IPS-18a (cell line): ENCODE results near the gene ASB15.
A peak's percentile ranks its signal among the peaks of the same experiment; 100 is the strongest.

Source experiments
- H3K27ac ChIP-seq: one replicate; pipeline ENCODE4 v1.5.1; 2013; ENCODE audit warnings: low read length
- H3K27me3 ChIP-seq: one replicate; pipeline ENCODE4 v1.6.1; 2013; ENCODE audit warnings: mild to moderate bottlenecking, low read length; ENCODE audit not compliant: control insufficient read depth, insufficient read depth
- H3K36me3 ChIP-seq: one replicate; pipeline ENCODE4 v1.6.1; 2013; ENCODE audit warnings: low read depth, low read length; ENCODE audit not compliant: control insufficient read depth
- H3K4me1 ChIP-seq: one replicate; pipeline ENCODE4 v1.6.1; 2013; ENCODE audit warnings: low read depth, low read length; ENCODE audit not compliant: control insufficient read depth
- H3K4me3 ChIP-seq: one replicate; pipeline ENCODE4 v1.5.1; 2013; ENCODE audit warnings: low read length
- H3K9ac ChIP-seq: one replicate; pipeline ENCODE4 v1.6.1; 2013; ENCODE audit warnings: mild to moderate bottlenecking, low read length, moderate library complexity
- H3K9me3 ChIP-seq: one replicate; pipeline ENCODE4 v1.6.1; 2013; ENCODE audit warnings: low read depth, low read length; ENCODE audit not compliant: control insufficient read depth

The ASB15 gene

DNA sequence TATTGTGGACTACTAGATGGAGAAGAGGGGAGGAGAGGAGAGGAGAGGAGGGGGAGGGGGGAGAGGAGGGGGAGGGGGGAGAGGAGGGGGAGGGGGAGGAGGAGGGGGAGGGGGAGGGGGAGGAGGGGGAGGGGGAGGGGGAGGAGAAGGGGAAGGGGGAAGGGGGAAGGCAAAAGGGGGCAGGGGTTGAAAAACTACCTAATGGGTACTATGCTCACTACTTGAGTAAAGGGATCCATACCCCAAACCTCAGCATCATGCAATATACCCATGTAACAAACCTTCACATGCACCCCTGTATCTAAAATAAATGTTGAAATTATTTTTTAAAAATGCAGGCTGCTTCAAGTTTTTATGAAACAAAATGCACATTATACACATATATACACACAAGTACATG, 39.0 kb downstream of the ASB15 start:
- H3K27me3 ChIP-seq: no peaks in the 10 kb centered on the region
- H3K36me3 ChIP-seq: no peaks in the 10 kb centered on the region
- H3K9me3 ChIP-seq: no peaks in the 10 kb centered on the region
- no peak overlapping the region for H3K27ac ChIP-seq
- H3K9ac ChIP-seq: no peak overlapping the region
- no peak overlapping the region for H3K4me3 ChIP-seq
- peaks cover 16% of the 10 kb centered on the region for H3K4me1 ChIP-seq

DNA sequence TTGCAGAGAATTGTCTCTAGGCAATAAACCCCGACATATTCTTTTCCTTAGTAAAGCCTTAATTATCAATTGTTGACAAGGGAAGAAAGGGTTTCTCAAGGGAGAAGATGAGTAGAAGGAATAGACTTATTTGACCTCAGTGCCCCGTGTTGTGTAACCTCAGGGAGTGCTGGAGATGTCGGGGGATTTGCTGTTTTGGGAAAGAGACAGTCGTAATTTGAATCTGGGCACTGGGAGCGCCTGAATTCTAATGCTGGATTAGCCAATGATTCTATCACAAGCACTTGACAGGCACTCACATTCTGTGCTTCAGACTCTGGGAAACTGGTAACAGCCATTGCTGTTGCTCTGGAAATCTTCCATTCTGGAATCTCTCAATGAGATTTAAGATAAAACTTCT, 40.3 kb downstream of the ASB15 start:
- H3K36me3 ChIP-seq: no peaks in the 10 kb centered on the region
- no peak overlapping the region for H3K27ac ChIP-seq
- peaks cover 19% of the 10 kb centered on the region for H3K4me1 ChIP-seq
- no peak overlapping the region for H3K9ac ChIP-seq
- no peak overlapping the region for H3K4me3 ChIP-seq
- H3K9me3 ChIP-seq: no peaks in the 10 kb centered on the region
- H3K27me3 ChIP-seq: no peaks in the 10 kb centered on the region

DNA sequence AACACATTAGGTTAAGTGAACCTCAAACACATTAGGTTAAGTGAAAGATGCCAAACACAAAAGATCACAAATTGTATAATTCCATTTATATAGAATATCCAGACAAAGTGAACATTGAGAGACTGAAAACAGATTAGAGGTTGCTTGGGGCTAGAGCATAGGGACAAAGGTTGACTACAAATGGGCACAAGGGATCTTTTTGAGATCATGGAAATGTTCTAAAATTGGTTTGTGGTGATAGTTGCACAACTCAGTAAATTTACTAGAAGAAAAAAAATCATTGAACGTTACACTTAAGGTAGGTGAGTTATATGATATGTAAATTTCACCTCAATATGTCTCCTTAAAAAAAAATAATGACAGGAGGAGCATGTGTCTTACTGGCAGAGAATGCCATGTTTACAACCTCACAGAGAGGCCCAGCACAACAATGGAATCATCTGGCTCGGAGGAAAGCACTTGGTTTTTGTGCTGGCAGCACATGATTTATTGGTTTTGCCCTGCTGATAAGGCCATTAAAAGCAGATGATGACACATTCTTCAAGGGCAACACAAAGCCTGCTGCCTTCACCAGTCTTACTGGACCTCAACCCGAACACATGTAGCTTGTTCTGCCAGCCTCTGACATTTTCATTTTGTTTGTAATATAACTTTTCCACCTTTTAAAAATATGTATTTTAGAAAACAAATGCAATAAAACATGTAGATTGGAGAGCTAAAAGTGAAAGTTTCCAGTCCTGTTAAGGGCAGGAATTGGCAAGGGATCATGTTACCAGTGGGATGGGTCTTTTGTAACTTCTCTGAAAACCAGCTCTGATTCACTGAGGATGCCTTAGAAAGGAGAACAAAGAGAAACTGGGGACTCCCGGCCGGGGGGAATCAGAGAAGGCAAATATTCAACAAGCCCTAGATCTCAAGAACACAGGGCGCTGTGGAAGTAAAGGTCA, 42.1 kb downstream of the ASB15 start:
- peak overlapping the region; percentile 43 for H3K27ac ChIP-seq

DNA sequence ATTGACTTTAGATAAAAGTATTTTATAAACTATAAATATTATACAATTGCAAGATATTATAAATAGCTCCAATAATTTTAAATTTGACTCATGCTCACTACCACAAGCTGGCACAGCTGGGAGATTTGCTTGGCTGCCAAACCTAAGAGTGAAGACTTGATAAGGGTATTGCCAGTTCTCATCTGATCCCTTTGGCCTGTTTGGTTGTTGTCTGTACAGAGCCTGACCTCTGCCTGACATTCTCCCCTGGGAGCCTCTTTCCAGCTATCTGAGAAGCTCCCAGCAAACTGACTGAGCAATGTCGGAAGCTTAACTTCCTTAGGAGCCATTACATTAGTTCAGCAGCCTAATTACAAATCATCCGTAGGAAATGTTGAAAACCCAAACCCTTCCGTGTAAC, 43.9 kb downstream of the ASB15 start:
- no peaks in the 10 kb centered on the region for H3K9me3 ChIP-seq
- no peaks in the 10 kb centered on the region for H3K36me3 ChIP-seq
- no peak overlapping the region for H3K9ac ChIP-seq
- H3K4me1 ChIP-seq: peaks cover 23% of the 10 kb centered on the region
- no peaks in the 10 kb centered on the region for H3K27me3 ChIP-seq
- H3K27ac ChIP-seq: no peak overlapping the region
- no peak overlapping the region for H3K4me3 ChIP-seq

More for the DNA sequence above, 42.1 kb downstream of the ASB15 start:
- Histone ChIP-seq H3K4me3 (peak overlapping the region; percentile 31), H3K27me3 (no peaks in the 10 kb centered on the region), H3K9ac (peak overlapping the region; percentile 26), H3K9me3 (no peaks in the 10 kb centered on the region), H3K4me1 (peaks cover 23% of the 10 kb centered on the region), H3K36me3 (no peaks in the 10 kb centered on the region)

DNA sequence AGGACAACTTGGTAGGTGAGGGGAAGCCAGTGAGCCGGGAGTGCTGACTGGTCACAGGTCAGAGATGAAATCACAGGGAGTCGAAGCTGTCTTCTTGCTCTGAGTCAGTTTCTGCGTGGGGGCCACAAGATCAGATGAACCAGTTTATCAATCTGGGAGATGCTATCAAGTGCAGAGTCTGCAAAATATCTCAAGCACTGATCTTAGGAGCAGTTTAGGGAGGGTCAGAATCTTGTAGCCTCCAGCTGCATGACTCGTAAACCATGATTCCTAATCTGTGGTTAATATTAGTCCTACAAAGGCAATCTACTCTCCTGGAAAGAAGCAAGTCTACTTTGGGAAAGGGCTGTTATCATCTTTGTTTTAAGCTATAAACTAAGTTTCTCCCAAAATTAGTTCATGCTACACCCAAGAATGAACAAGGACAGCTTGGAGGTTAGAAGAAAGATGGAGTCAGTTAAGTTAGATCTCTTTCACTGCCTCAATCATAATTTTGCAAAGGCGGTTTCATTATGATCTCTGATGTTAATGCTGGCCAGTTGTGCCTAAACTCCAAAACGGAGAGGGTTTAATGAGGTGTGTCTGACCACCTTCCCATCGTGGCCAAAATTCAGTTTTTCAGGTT, 45.6 kb downstream of the ASB15 start:
- peaks cover 23% of the 10 kb centered on the region for H3K4me1 ChIP-seq
- H3K27ac ChIP-seq: no peak overlapping the region
- H3K9me3 ChIP-seq: no peaks in the 10 kb centered on the region
- no peak overlapping the region for H3K9ac ChIP-seq
- no peaks in the 10 kb centered on the region for H3K27me3 ChIP-seq
- H3K4me3 ChIP-seq: no peak overlapping the region
- H3K36me3 ChIP-seq: no peaks in the 10 kb centered on the region

DNA sequence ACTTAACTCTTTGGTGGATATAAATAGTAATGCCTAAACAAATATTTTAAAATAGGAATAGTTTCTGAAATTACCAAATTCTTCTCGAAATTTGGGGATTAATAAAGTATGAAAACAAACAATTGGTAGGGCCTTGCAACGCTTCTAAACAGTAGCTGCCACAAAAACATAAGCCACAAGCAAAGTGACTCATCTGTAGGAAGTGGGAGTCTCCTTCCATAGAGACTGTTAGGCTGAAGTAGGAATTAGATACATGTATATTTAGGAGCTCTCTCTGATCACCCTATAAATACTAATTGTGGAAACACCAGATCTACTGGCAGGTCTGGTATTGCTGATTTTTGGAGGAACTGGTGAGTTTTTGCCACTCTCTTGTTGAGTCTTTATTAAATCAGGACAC, 48.3 kb downstream of the ASB15 start:
- no peak overlapping the region for H3K4me3 ChIP-seq
- H3K9ac ChIP-seq: no peak overlapping the region
- no peaks in the 10 kb centered on the region for H3K9me3 ChIP-seq
- H3K36me3 ChIP-seq: no peaks in the 10 kb centered on the region
- H3K27ac ChIP-seq: no peak overlapping the region
- H3K27me3 ChIP-seq: no peaks in the 10 kb centered on the region
- peaks cover 7% of the 10 kb centered on the region for H3K4me1 ChIP-seq

DNA sequence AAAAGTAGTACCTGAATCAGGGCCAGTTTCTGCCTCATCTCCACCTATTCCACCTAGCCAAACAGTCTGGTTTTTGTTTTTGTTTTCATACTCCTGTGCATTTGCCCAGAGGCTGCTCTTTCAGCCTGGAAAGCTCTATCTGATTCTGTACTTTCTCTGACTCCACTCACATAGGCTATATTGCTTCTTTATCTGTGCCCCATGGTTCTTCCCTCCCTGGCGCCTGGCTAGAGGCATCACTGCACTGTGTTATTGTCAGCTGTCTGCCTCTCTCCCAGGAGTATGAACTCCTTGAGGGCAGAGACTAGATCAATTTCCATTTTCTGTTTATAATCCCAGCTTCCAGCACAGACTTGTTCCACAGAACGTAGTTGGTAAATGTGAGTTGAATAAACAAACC, 49.0 kb downstream of the ASB15 start:
- Histone ChIP-seq H3K27ac (no peak overlapping the region), H3K36me3 (no peaks in the 10 kb centered on the region), H3K9me3 (no peaks in the 10 kb centered on the region), H3K4me1 (peaks cover 7% of the 10 kb centered on the region), H3K4me3 (no peak overlapping the region), H3K27me3 (no peaks in the 10 kb centered on the region), H3K9ac (no peak overlapping the region)

DNA sequence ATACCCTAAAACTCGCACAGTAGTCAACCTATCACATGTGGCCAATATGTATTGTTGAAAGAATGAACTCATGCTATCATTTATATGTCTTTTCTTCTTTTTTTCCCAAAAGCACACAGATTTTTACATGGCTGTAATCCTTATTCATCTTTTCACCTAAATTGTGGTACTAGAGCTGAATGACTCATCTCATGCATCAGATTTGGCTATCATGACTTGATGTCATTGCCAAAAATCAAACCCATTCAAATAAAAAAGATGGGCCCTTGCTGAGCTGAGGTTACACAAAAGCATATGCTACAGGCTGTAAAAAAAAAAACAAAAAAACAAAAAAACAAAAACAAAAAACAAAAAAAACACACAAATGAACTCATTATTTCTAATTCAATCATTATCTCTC, 50.8 kb downstream of the ASB15 start:
- Histone ChIP-seq H3K36me3 (no peaks in the 10 kb centered on the region), H3K9me3 (no peaks in the 10 kb centered on the region), H3K4me1 (no peaks in the 10 kb centered on the region), H3K9ac (no peak overlapping the region), H3K27ac (no peak overlapping the region), H3K27me3 (no peaks in the 10 kb centered on the region), H3K4me3 (no peak overlapping the region)

DNA sequence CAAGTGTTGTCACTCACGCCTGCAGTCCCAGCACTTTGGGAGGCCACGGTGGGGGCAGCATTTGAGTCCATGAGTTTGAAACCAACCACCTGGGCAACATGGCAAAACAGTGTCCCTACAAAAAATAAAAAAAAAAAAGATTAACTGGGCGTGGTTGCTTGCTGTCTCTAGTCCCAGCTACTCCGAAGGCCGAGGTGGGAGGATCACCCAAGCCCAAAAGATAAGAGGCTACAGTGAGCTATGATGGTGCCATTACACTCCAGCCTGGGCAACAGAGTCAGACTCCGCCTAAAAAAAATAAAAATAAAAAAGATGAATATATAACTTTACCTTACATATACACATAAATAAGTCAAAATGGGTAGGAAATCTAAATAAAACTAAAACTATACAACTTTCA, 51.5 kb downstream of the ASB15 start:
- H3K4me1 ChIP-seq: no peaks in the 10 kb centered on the region
- no peak overlapping the region for H3K9ac ChIP-seq
- no peaks in the 10 kb centered on the region for H3K9me3 ChIP-seq
- H3K27me3 ChIP-seq: no peaks in the 10 kb centered on the region
- no peak overlapping the region for H3K4me3 ChIP-seq
- H3K36me3 ChIP-seq: no peaks in the 10 kb centered on the region
- H3K27ac ChIP-seq: no peak overlapping the region

DNA sequence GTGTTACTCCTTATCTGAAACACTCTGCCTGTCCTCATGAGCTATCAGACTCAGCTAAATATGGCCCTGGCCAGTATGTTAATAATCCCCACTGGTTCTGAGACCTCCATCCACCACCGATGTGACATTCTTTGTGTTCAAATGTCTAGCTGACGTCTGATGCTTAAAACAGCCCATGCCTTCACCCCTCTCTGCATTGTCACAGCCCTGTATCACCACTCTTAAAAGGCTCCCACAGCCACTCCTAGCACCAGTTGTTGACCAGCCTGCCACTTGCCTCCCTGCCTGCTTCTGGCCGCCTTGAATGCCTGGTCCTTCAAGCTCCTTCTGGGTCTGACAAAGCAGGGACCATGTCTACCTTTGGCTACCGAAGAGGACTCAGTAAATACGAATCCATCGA, 54.0 kb downstream of the ASB15 start, which contains the start of gene LMOD2:
LMOD2 (plus strand) TSS at position 253 of the 400 bp plus-strand sequence; CDS start at position 351, 98 bp downstream.
- Histone ChIP-seq H3K9ac (no peak within 1 kb of the TSS), H3K36me3 (no peaks in the 10 kb centered on the region), H3K27me3 (no peaks in the 10 kb centered on the region), H3K27ac (no peak within 1 kb of the TSS), H3K4me1 (no peaks in the 10 kb centered on the region), H3K4me3 (no peak within 1 kb of the TSS), H3K9me3 (no peaks in the 10 kb centered on the region)

DNA sequence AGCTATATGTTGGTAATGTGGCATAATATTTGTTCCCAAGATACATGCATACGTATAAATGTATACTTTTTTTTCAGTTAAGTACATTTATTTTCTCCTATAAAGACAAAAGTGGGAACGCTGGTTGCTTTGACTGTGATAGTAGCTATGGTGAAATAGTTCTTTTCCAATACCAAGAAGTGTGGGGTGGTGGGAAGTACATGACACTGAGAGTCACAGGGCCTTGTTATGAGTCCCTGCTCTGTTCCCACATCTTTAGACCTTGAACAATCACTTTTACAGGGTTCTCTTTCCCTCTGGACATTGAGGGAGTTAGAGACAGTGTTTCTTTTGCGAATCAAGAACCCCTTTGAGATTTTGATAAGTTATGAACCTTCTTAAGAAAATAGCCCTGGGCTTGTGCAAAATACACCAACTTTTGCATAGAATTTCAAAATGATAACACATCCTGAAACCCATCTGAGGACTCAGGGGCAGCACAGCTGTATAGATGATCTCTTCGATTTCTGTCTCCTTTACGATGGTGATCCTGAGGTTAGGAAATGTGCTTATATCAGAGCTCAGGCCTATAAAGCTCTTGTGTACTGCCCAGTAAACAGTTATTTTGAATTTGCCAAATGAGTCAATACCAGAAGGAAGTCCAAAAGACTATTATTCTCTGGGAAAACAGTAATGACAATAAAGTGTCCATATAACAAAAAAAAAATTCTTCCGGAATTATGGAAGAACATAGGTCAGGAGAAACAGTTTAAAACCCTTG, 55.1 kb downstream of the ASB15 start:
- Histone ChIP-seq H3K27ac (no peak overlapping the region), H3K9me3 (no peaks in the 10 kb centered on the region), H3K27me3 (no peaks in the 10 kb centered on the region), H3K36me3 (no peaks in the 10 kb centered on the region), H3K4me1 (no peaks in the 10 kb centered on the region), H3K9ac (no peak overlapping the region), H3K4me3 (no peak overlapping the region)
